ENCODE data around the gene AFF1. TPM values are rescaled to one million over a fixed set of nuclear protein-coding genes. Genes with fewer than 3 reads are reported as not detected.

AFF1 gene
- total RNA-seq, 4 donors from 2014 or later, result 105 to 152 (median 111) TPM

DNA sequence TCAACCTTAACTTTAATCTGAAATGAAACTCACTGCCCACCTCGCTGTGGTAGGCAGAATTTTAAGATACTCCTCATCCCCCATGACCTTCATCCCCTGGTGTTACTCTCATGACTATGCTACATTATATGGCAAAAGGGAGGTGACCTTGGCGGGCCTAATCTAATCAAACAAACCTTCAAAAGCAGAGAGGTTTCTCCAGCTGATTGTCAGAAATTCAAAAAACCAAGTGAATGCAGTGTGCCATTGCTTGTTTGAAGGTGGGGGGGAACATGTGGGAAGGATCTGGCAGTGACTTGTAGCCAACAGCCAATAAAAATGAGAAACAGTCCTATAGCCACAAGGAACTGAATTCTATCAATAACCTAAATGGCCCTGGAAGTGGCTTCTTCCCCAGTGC lies 237.1 kb downstream of the AFF1 start:
- no peak overlapping the region for H3K27ac ChIP-seq
- DNase-seq (ENCODE audit: low spot score in 2 of 2), result no peak
- H3K36me3 ChIP-seq, result peaks cover 0 to 50% (median 0%) of the 10 kb centered on the region in 3 donors
- H3K27me3 ChIP-seq, result no peaks in the 10 kb centered on the region
- 95 to 98% methylated on average over 2 of the region's 2 CpGs for WGBS, 2 donors
- no peak for TF ChIP-seq EP300 (IDR thresholded peaks at IDR 0.05)
- TF ChIP-seq, protein P1, sequence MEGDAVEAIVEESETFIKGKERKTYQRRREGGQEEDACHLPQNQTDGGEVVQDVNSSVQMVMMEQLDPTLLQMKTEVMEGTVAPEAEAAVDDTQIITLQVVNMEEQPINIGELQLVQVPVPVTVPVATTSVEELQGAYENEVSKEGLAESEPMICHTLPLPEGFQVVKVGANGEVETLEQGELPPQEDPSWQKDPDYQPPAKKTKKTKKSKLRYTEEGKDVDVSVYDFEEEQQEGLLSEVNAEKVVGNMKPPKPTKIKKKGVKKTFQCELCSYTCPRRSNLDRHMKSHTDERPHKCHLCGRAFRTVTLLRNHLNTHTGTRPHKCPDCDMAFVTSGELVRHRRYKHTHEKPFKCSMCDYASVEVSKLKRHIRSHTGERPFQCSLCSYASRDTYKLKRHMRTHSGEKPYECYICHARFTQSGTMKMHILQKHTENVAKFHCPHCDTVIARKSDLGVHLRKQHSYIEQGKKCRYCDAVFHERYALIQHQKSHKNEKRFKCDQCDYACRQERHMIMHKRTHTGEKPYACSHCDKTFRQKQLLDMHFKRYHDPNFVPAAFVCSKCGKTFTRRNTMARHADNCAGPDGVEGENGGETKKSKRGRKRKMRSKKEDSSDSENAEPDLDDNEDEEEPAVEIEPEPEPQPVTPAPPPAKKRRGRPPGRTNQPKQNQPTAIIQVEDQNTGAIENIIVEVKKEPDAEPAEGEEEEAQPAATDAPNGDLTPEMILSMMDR (IDR thresholded peaks at IDR 0.05), result no peak
- TF ChIP-seq POLR2A (IDR thresholded peaks at IDR 0.05), result no peak
- H3K9me3 ChIP-seq, result no peaks in the 10 kb centered on the region
- H3K4me3 ChIP-seq, result no peak overlapping the region
- no peaks in the 10 kb centered on the region for H3K4me1 ChIP-seq

DNA sequence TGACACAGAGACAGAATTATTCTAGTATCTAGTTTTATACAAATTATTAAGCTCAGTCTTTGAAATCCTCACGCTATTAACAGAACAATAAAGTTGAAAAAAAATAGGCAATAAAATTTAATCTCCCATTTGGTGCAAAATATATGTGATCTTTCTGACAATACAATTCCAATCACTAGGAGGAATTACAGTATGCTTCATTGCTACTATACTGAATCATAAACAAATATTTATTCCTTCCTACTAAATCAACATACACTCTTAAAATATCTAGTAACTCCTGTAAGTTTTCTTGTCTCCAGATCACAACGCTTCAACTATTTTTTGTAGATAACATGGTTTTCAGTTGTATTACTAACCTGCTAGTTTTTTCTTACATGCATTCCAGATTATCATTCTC lies 239.9 kb downstream of the AFF1 start:
- TF ChIP-seq, protein P1 (IDR thresholded peaks at IDR 0.05), result no peak
- TF ChIP-seq EP300 (IDR thresholded peaks at IDR 0.05) (no peak), POLR2A (IDR thresholded peaks at IDR 0.05) (no peak)
- 93 to 94% methylated on average over 2 of the region's 2 CpGs for WGBS, 2 donors

DNA sequence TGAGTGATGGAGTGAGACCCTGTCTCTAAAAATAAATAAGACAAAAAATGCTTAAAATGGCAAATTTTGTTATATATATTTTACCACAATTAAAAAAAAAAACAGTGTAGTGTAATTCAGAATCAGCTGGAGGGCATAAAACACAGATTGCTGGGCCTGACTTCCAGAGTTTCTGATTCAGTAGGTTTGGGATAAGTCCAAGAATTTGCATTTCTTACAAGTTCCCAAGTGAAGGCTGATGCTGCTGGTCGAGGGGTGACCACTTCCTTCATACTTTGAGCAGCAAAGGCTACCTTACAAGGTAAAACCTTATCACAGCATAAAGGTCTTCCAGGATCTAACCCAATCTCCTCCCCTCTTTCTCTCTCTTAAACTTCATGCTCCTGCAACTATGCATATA lies 244.9 kb downstream of the AFF1 start:
- WGBS, 2 donors, result 50 to 54% methylated on average over 1 of the region's 1 CpG
- H3K27me3 ChIP-seq, result no peaks in the 10 kb centered on the region
- no peak for DNase-seq (ENCODE audit: low spot score in 2 of 2)
- H3K4me1 ChIP-seq, result no peaks in the 10 kb centered on the region
- TF ChIP-seq POLR2A (IDR thresholded peaks at IDR 0.05) (no peak), EP300 (IDR thresholded peaks at IDR 0.05) (no peak)
- TF ChIP-seq, protein P1 (IDR thresholded peaks at IDR 0.05), result no peak
- no peak overlapping the region for H3K4me3 ChIP-seq
- no peaks in the 10 kb centered on the region for H3K9me3 ChIP-seq
- peaks cover 0 to 20% (median 0%) of the 10 kb centered on the region in 3 donors for H3K36me3 ChIP-seq
- H3K27ac ChIP-seq, result no peak overlapping the region

More for the DNA sequence above, 239.9 kb downstream of the AFF1 start:
- Histone ChIP-seq H3K27ac (no peak overlapping the region), H3K36me3 (peaks cover 0 to 35% (median 0%) of the 10 kb centered on the region in 3 donors), H3K9me3 (no peaks in the 10 kb centered on the region), H3K27me3 (no peaks in the 10 kb centered on the region), H3K4me1 (no peaks in the 10 kb centered on the region), H3K4me3 (no peak overlapping the region)
- DNase-seq (ENCODE audit: low spot score in 2 of 2), result no peak

DNA sequence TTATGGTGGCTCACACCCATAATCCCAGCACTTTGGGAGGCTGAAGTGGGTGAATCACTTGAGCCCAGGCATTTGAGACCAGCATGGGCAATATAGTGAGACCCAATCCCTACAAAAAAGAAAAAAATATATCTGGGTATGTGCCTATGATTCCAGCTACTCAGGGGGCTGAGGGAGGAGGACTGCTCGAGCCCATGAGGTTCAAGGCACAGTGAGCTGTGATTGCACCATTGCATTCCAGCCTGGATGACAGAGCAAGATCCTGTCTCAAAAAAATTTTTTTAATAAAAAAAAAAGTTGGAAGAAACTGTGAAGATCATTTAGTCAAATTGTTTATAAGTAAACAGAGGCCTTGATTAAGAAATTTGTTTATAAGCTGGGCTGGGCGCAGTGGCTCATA lies 246.0 kb downstream of the AFF1 start:
- H3K9me3 ChIP-seq, result no peaks in the 10 kb centered on the region
- H3K4me3 ChIP-seq, result no peak overlapping the region
- H3K4me1 ChIP-seq, result no peaks in the 10 kb centered on the region
- TF ChIP-seq POLR2A (IDR thresholded peaks at IDR 0.05), result no peak
- no peak for TF ChIP-seq EP300 (IDR thresholded peaks at IDR 0.05)
- TF ChIP-seq, protein P1 (IDR thresholded peaks at IDR 0.05), result no peak
- H3K27me3 ChIP-seq, result no peaks in the 10 kb centered on the region
- peaks cover 0 to 20% (median 0%) of the 10 kb centered on the region in 3 donors for H3K36me3 ChIP-seq
- 92 to 93% methylated on average over 2 of the region's 2 CpGs for WGBS, 2 donors
- H3K27ac ChIP-seq, result no peak overlapping the region
- no peak for DNase-seq (ENCODE audit: low spot score in 2 of 2)

DNA sequence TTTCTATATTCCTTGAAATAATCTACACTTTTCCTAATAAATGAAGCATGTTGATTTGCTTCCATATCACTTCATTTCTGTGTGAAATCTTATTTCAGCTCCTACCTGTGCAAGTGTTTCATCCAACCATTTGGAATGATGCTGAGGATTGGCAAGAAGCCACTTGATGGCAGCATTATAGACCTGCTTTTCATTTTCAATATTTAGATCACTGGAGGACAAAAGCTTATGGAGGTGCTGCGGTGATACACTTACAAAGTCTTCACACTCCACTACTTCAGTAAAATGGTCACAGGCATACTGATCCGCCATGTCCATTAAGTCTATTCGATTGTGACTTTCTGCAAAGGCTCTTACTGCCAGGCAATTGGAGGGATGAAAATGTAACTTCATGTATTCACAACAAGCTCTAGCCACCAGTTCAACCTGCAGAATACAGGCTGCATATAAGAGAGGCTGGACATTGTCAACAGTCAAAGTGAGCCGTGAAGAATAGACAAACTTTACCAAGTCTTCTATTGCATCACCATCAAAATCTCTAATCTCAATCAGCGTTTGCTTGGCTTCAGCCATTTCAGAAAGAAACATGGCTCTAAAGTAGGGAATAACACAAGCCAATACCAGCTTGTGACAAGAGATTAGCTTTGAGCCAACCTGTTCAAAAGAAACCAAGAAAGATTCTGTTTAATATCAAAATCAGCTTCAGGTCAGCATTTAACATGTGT lies 250.5 kb downstream of the AFF1 start:
- TF ChIP-seq, protein P1 (IDR thresholded peaks at IDR 0.05), result no peak
- TF ChIP-seq EP300 (IDR thresholded peaks at IDR 0.05) (no peak), POLR2A (IDR thresholded peaks at IDR 0.05) (no peak)
- Histone ChIP-seq H3K9me3 (no peaks in the 10 kb centered on the region), H3K27ac (no peak overlapping the region), H3K4me1 (no peaks in the 10 kb centered on the region), H3K4me3 (no peak overlapping the region), H3K36me3 (no peaks in the 10 kb centered on the region), H3K27me3 (no peaks in the 10 kb centered on the region)
- WGBS, 2 donors, result 96% methylated on average over 5 of the region's 5 CpGs
- DNase-seq (ENCODE audit: low spot score in 2 of 2), result no peak
